ENCODE results near the gene PGP. TPM values are rescaled to one million over a fixed set of nuclear protein-coding genes. Genes with fewer than 3 reads are reported as not detected.
A peak's percentile ranks its signal among the peaks of the same experiment; 100 is the strongest.

The PGP gene
- polyA plus RNA-seq, 2 of the 4 experiments (the other 2 are of a cell fraction): 13.9 to 33.7 TPM

DNA sequence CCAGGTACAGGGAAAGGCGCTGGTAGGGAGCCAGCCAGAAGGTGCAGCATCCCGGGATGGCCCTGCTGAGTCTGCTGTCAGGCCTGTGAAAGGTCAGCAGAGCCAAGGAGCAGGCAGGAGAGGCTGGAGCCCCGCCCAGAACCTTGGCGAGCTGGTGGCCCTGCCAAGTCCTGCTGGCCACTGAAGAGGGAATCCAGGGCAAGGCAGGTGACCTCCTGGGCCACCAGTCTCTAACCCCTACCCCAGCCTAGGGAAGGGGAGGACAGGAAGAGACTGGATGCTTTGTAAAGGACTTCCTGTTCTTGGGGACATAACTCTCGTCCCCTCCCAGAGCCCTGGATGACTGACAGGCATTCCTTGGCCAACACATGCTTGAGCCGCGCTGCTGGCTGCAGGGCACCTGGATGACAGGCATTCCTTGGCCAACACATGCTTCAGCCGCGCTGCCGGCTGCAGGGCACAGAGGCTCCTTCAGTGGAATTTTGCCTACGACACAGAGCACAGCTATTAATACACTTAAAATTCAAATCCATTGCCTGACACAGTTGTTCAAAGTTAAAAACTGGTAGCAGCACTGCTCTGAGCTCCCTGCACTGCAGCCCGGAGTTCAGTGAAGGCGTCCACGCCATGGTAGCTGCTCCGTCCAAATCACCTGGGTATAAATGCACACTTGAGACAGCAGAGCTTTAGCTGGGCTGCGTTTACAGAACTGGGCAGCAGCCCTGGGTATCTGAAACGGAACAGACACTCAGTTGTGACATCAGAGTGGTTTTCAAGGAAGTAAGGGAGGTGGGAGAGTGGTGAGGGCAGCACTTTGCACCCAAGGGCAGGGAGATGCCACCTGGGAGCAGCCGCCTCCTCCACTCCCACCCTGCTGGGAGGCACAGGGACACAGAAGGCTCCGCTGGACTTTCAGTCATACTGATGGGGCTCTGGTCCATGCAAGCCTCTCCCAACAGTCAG lies 2.0 kb downstream of the PGP start:
- CTCF ChIA-PET: interaction anchor here (1.0 to 1.3 kb wide), 3 partner anchors 13 to 288 kb away, joined by 3 read pairs; no protein-coding TSS in a partner anchor
- DNase-seq (ENCODE audit: low read depth in 1 of 2, low spot score in 1 of 2) (no peak), FAIRE-seq (no peak)

DNA sequence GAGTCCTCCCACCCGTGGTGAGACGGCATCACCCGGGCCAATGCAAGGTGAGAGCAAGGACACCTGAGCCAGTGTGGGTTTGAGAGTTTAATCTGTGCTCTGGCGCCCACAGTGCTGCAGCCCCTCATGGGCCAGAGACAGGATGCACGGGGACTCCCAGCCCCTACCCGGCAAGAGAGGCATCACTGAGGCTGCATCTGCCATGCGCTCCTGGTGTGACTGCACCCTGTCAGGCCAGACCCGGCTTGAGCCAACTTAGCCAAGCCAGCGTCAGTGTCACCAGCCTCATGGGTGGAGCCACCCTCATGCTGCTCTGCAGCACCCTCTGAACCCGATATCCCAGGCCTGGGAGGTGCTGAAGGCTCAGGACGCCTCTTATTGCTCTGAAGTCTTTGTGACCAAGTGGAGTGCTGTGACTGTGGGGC lies 2.7 kb downstream of the PGP start:
- no peak for TF ChIP-seq KDM1A (IDR thresholded peaks at IDR 0.05; ENCODE audit: low read depth)
- no peak for TF ChIP-seq ZC3H11A (IDR thresholded peaks at IDR 0.05)
- TF ChIP-seq SMC3 (IDR thresholded peaks at IDR 0.05): no peak
- TF ChIP-seq, protein P1, sequence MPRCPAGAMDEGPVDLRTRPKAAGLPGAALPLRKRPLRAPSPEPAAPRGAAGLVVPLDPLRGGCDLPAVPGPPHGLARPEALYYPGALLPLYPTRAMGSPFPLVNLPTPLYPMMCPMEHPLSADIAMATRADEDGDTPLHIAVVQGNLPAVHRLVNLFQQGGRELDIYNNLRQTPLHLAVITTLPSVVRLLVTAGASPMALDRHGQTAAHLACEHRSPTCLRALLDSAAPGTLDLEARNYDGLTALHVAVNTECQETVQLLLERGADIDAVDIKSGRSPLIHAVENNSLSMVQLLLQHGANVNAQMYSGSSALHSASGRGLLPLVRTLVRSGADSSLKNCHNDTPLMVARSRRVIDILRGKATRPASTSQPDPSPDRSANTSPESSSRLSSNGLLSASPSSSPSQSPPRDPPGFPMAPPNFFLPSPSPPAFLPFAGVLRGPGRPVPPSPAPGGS (IDR thresholded peaks at IDR 0.05): no peak
- TF ChIP-seq, protein P2, sequence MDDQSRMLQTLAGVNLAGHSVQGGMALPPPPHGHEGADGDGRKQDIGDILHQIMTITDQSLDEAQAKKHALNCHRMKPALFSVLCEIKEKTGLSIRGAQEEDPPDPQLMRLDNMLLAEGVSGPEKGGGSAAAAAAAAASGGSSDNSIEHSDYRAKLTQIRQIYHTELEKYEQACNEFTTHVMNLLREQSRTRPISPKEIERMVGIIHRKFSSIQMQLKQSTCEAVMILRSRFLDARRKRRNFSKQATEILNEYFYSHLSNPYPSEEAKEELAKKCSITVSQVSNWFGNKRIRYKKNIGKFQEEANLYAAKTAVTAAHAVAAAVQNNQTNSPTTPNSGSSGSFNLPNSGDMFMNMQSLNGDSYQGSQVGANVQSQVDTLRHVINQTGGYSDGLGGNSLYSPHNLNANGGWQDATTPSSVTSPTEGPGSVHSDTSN (IDR thresholded peaks at IDR 0.05): peak; percentile 21; the same call in 1 of the 2 replicates
- TF ChIP-seq BHLHE40 (IDR thresholded peaks at IDR 0.05; ENCODE audit: low read depth, low read length): no peak
- no peak for TF ChIP-seq CHD4 (IDR thresholded peaks at IDR 0.05; ENCODE audit: borderline replicate concordance)
- FAIRE-seq (no peak), DNase-seq (ENCODE audit: low read depth in 1 of 2, low spot score in 1 of 2) (no peak), ATAC-seq (no peak)
- WGBS (ENCODE audit: missing lambda C conversion rate): 86% methylated on average over 11 of the region's 11 CpGs
- ChIA-PET CTCF (interaction anchor here (0.8 to 1.3 kb wide), 4 partner anchors 14 to 289 kb away, joined by 3 to 6 read pairs (median 3); no protein-coding TSS in a partner anchor), POLR2A (interaction anchor here (1.8 kb wide), 1 partner anchor 57 kb away, joined by 8 read pairs; the partner anchor contains the start of gene TRAF7)
- Histone ChIP-seq H3K9me3 (no peaks in the 10 kb centered on the region), H3K4me3 (no peak overlapping the region), H3K4me1 (peaks cover 30% of the 10 kb centered on the region), H3K4me2 (peak overlapping the region; percentile 100), H3K27ac (peak overlapping the region in 1 of 2 experiments; percentile 15; a peak in 2 of 6 replicates)

More for the DNA sequence above, 2.0 kb downstream of the PGP start:
- 57% methylated on average over 18 of the region's 19 CpGs for WGBS (ENCODE audit: missing lambda C conversion rate)
- H3K4me3 ChIP-seq: peak overlapping the region; percentile 98
- no peaks in the 10 kb centered on the region for H3K9me3 ChIP-seq
- TF ChIP-seq, protein P3, sequence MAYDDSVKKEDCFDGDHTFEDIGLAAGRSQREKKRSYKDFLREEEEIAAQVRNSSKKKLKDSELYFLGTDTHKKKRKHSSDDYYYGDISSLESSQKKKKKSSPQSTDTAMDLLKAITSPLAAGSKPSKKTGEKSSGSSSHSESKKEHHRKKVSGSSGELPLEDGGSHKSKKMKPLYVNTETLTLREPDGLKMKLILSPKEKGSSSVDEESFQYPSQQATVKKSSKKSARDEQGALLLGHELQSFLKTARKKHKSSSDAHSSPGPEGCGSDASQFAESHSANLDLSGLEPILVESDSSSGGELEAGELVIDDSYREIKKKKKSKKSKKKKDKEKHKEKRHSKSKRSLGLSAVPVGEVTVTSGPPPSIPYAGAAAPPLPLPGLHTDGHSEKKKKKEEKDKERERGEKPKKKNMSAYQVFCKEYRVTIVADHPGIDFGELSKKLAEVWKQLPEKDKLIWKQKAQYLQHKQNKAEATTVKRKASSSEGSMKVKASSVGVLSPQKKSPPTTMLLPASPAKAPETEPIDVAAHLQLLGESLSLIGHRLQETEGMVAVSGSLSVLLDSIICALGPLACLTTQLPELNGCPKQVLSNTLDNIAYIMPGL (CRISPR knock-in tag; IDR thresholded peaks at IDR 0.05; ENCODE audit: borderline replicate concordance): no peak
- TF ChIP-seq PHF8 (IDR thresholded peaks at IDR 0.05; ENCODE audit: borderline replicate concordance, low read depth) (no peak), JUNB (IDR thresholded peaks at IDR 0.05) (no peak), CHD4 (IDR thresholded peaks at IDR 0.05; ENCODE audit: borderline replicate concordance) (no peak), MAFK (IDR thresholded peaks at IDR 0.05; ENCODE audit: partially characterized antibody) (no peak), RARB (CRISPR knock-in tag; IDR thresholded peaks at IDR 0.05) (no peak), HDAC2 (IDR thresholded peaks at IDR 0.05) (no peak), CBX8 (IDR thresholded peaks at IDR 0.05) (no peak), KDM5A (IDR thresholded peaks at IDR 0.05) (no peak), RFX5 (IDR thresholded peaks at IDR 0.05) (no peak)
- TF ChIP-seq, protein P1 (IDR thresholded peaks at IDR 0.05): no peak
- TF ChIP-seq, protein P4, sequence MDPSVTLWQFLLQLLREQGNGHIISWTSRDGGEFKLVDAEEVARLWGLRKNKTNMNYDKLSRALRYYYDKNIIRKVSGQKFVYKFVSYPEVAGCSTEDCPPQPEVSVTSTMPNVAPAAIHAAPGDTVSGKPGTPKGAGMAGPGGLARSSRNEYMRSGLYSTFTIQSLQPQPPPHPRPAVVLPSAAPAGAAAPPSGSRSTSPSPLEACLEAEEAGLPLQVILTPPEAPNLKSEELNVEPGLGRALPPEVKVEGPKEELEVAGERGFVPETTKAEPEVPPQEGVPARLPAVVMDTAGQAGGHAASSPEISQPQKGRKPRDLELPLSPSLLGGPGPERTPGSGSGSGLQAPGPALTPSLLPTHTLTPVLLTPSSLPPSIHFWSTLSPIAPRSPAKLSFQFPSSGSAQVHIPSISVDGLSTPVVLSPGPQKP (IDR thresholded peaks at IDR 0.05; ENCODE audit: low read depth, low read length): no peak
- TF ChIP-seq, protein P5, sequence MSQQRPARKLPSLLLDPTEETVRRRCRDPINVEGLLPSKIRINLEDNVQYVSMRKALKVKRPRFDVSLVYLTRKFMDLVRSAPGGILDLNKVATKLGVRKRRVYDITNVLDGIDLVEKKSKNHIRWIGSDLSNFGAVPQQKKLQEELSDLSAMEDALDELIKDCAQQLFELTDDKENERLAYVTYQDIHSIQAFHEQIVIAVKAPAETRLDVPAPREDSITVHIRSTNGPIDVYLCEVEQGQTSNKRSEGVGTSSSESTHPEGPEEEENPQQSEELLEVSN (IDR thresholded peaks at IDR 0.05; ENCODE audit: borderline replicate concordance, low read depth): no peak
- H3K4me2 ChIP-seq: peak overlapping the region; percentile 100
- POLR2A ChIA-PET: interaction anchor here (1.1 kb wide), 1 partner anchor 57 kb away, joined by 3 read pairs; the partner anchor contains the start of gene TRAF7
- H3K4me1 ChIP-seq: peaks cover 30% of the 10 kb centered on the region
- ATAC-seq: no peak
- peak overlapping the region in 1 of 2 experiments; percentile 95; a peak in 3 of 6 replicates for H3K27ac ChIP-seq
